ENCODE data around the gene HS6ST1. TPM values are rescaled to one million over a fixed set of nuclear protein-coding genes. Genes with fewer than 3 reads are reported as not detected.
A peak's percentile ranks its signal among the peaks of the same experiment; 100 is the strongest.

The HS6ST1 gene
- total RNA-seq, 1 donor = 19.9 TPM

- DNase-seq (ENCODE audit: low read depth) = no peak
- no peak overlapping the region for H3K4me3 ChIP-seq (ENCODE audit: low read depth, low read length)
- no peak for TF ChIP-seq CTCF (IDR thresholded peaks at IDR 0.05; ENCODE audit: insufficient read depth, low read depth, low read length)
These were observed 68.2 kb downstream of the HS6ST1 start for GRCh38 chr2:128250229-128251025.

- no peak overlapping the region for H3K4me3 ChIP-seq (ENCODE audit: low read depth, low read length)
- no peak for DNase-seq (ENCODE audit: low read depth)
- no peak for TF ChIP-seq CTCF (IDR thresholded peaks at IDR 0.05; ENCODE audit: insufficient read depth, low read depth, low read length)
These were observed 69.1 kb downstream of the HS6ST1 start for GRCh38 chr2:128249555-128249954.

- TF ChIP-seq CTCF (IDR thresholded peaks at IDR 0.05; ENCODE audit: insufficient read depth, low read depth, low read length) = no peak
- DNase-seq (ENCODE audit: low read depth) = no peak
These were observed 72.9 kb downstream of the HS6ST1 start for GRCh38 chr2:128245813-128246212.

GRCh38 chr2:128241896-128242295 is 76.8 kb downstream of the HS6ST1 start:
- H3K4me3 ChIP-seq (ENCODE audit: low read depth, low read length) = no peak overlapping the region
- no peak for DNase-seq (ENCODE audit: low read depth)
- TF ChIP-seq CTCF (IDR thresholded peaks at IDR 0.05; ENCODE audit: insufficient read depth, low read depth, low read length) = no peak

More at GRCh38 chr2:128245813-128246212, 72.9 kb downstream of the HS6ST1 start:
- no peak overlapping the region for H3K4me3 ChIP-seq (ENCODE audit: low read depth, low read length)

- H3K4me3 ChIP-seq (ENCODE audit: low read depth, low read length) = no peak overlapping the region
- no peak for DNase-seq (ENCODE audit: low read depth)
- no peak for TF ChIP-seq CTCF (IDR thresholded peaks at IDR 0.05; ENCODE audit: insufficient read depth, low read depth, low read length)
These were observed 80.6 kb downstream of the HS6ST1 start for GRCh38 chr2:128237911-128238697.

GRCh38 chr2:128237081-128237534 is 81.6 kb downstream of the HS6ST1 start:
- no peak for TF ChIP-seq CTCF (IDR thresholded peaks at IDR 0.05; ENCODE audit: insufficient read depth, low read depth, low read length)
- DNase-seq (ENCODE audit: low read depth) = peak; percentile 65
- H3K4me3 ChIP-seq (ENCODE audit: low read depth, low read length) = no peak overlapping the region

All from fibroblast of villous mesenchyme (primary cell).